Progenitor cell of endocrine pancreas (in vitro differentiated cells): ENCODE results near the gene CEP192. TPM values are rescaled to one million over a fixed set of nuclear protein-coding genes. Genes with fewer than 3 reads are reported as not detected.

ENCODE experiments used
- DNase-seq: peaks from one replicate; pipeline ENCODE4 v3.0.0; 2021; ENCODE audit warnings: low spot score; ENCODE audit not compliant: unreplicated experiment
- H3K27ac Mint-ChIP-seq: 2 replicates; pipeline ENCODE4 v1.8.0; 2021; ENCODE audit warnings: mild to moderate bottlenecking, moderate library complexity, mixed read lengths
- H3K27me3 Mint-ChIP-seq: 2 replicates; pipeline ENCODE4 v1.8.0; 2021; ENCODE audit warnings: mixed read lengths
- H3K36me3 Mint-ChIP-seq: 2 replicates; pipeline ENCODE4 v1.8.0; 2022; ENCODE audit warnings: mixed read lengths; ENCODE audit not compliant: insufficient read depth
- H3K4me1 Mint-ChIP-seq: 2 replicates; pipeline ENCODE4 v1.8.0; 2021; ENCODE audit warnings: low read depth, mixed read lengths
- H3K4me3 Mint-ChIP-seq: 2 replicates; pipeline ENCODE4 v1.8.0; 2021; ENCODE audit warnings: low read depth, mild to moderate bottlenecking, moderate library complexity, mixed read lengths
- H3K9me3 Mint-ChIP-seq: 2 replicates; pipeline ENCODE4 v1.8.0; 2021; ENCODE audit warnings: low read depth, mixed read lengths
- CTCF ChIP-seq: fragments of 200-600 bp; sonication (generic); IDR thresholded peaks from one replicate; pipeline ENCODE4 v1.5.0; 2021; ENCODE audit warnings: antibody characterized with exemption, mild to moderate bottlenecking; ENCODE audit not compliant: unreplicated experiment
- total RNA-seq: library from RNA; stranded (reverse); gene quantifications from 2 replicates; pipeline ENCODE4 v1.2.1, GENCODE V29; 2021

Gene CEP192
- total RNA-seq, 1 donor from 2014 or later, result 28.4 TPM

GRCh38 chr18:13124411-13124810 lies 133.2 kb downstream of the CEP192 start:
- H3K9me3 Mint-ChIP-seq, result no peaks in the 10 kb centered on the region
- H3K27me3 Mint-ChIP-seq, result no peaks in the 10 kb centered on the region
- no peak overlapping the region for H3K4me3 Mint-ChIP-seq
- no peak for TF ChIP-seq CTCF
- no peaks in the 10 kb centered on the region for H3K36me3 Mint-ChIP-seq
- no peak for DNase-seq
- no peaks in the 10 kb centered on the region for H3K4me1 Mint-ChIP-seq
- no peak overlapping the region for H3K27ac Mint-ChIP-seq

- no peak overlapping the region for H3K4me3 Mint-ChIP-seq
- TF ChIP-seq CTCF, result no peak
- no peak for DNase-seq
- no peaks in the 10 kb centered on the region for H3K27me3 Mint-ChIP-seq
- no peak overlapping the region for H3K27ac Mint-ChIP-seq
- H3K4me1 Mint-ChIP-seq, result no peaks in the 10 kb centered on the region
- H3K9me3 Mint-ChIP-seq, result no peaks in the 10 kb centered on the region
- no peaks in the 10 kb centered on the region for H3K36me3 Mint-ChIP-seq
Measured at GRCh38 chr18:13125191-13125590, 134.0 kb downstream of the CEP192 start.

GRCh38 chr18:13126966-13127598 lies 135.9 kb downstream of the CEP192 start:
- Mint-ChIP-seq H3K4me1 (no peaks in the 10 kb centered on the region), H3K36me3 (no peaks in the 10 kb centered on the region), H3K4me3 (no peak overlapping the region), H3K9me3 (no peaks in the 10 kb centered on the region), H3K27ac (no peak overlapping the region), H3K27me3 (no peaks in the 10 kb centered on the region)
- no peak for TF ChIP-seq CTCF
- DNase-seq, result no peak

- H3K9me3 Mint-ChIP-seq, result no peaks in the 10 kb centered on the region
- peaks cover 3% of the 10 kb centered on the region for H3K36me3 Mint-ChIP-seq
- no peak for TF ChIP-seq CTCF
Measured at GRCh38 chr18:13131283-13131682, 140.1 kb downstream of the CEP192 start.

GRCh38 chr18:13134551-13135401 lies 143.6 kb downstream of the CEP192 start:
- H3K27ac Mint-ChIP-seq, result no peak overlapping the region
- H3K27me3 Mint-ChIP-seq, result peaks cover 46% of the 10 kb centered on the region
- H3K9me3 Mint-ChIP-seq, result no peaks in the 10 kb centered on the region

More at GRCh38 chr18:13131283-13131682, 140.1 kb downstream of the CEP192 start:
- Mint-ChIP-seq H3K4me1 (peaks cover 2% of the 10 kb centered on the region), H3K27ac (no peak overlapping the region), H3K27me3 (peaks cover 20% of the 10 kb centered on the region), H3K4me3 (no peak overlapping the region)
- DNase-seq, result no peak

More at GRCh38 chr18:13134551-13135401, 143.6 kb downstream of the CEP192 start:
- Mint-ChIP-seq H3K4me3 (no peak overlapping the region), H3K4me1 (peaks cover 2% of the 10 kb centered on the region), H3K36me3 (peaks cover 6% of the 10 kb centered on the region)
- TF ChIP-seq CTCF, result no peak
- DNase-seq, result no peak
